ENCODE results near the gene CCNB1.
"Not testable (repeated sequence)": the region's sequence is repeated elsewhere in the genome, so short reads cannot be mapped to it uniquely, and the experiment has no call there.

- TF ChIP-seq, protein P1, sequence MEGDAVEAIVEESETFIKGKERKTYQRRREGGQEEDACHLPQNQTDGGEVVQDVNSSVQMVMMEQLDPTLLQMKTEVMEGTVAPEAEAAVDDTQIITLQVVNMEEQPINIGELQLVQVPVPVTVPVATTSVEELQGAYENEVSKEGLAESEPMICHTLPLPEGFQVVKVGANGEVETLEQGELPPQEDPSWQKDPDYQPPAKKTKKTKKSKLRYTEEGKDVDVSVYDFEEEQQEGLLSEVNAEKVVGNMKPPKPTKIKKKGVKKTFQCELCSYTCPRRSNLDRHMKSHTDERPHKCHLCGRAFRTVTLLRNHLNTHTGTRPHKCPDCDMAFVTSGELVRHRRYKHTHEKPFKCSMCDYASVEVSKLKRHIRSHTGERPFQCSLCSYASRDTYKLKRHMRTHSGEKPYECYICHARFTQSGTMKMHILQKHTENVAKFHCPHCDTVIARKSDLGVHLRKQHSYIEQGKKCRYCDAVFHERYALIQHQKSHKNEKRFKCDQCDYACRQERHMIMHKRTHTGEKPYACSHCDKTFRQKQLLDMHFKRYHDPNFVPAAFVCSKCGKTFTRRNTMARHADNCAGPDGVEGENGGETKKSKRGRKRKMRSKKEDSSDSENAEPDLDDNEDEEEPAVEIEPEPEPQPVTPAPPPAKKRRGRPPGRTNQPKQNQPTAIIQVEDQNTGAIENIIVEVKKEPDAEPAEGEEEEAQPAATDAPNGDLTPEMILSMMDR (conservative IDR thresholded peaks at IDR 0.05), result not testable (repeated sequence)
- not testable (repeated sequence) for TF ChIP-seq ZFX (IDR thresholded peaks at IDR 0.05)
Measured at GRCh38 chr5:69181659-69182293, 14.8 kb downstream of the CCNB1 start.
